Trophoblast cell (in vitro differentiated cells and primary cell): ENCODE data around the gene NUAK1.
A peak's percentile ranks its signal among the peaks of the same experiment; 100 is the strongest.
"Not testable (repeated sequence)": the region's sequence is repeated elsewhere in the genome, so short reads cannot be mapped to it uniquely, and the experiment has no call there.

Experiments used
- DNase-seq, 2 donors: peaks; one replicate each; pipeline ENCODE4 v3.0.0-alpha.2; 2016
- H2AFZ ChIP-seq: 2 replicates; pipeline ENCODE4 v1.6.1; 2013; ENCODE audit warnings: low read length, moderate library complexity, mild to moderate bottlenecking; ENCODE audit not compliant: insufficient read depth, poor library complexity
- H2AK5ac ChIP-seq: 2 replicates; pipeline ENCODE4 v1.6.1; 2013; ENCODE audit warnings: mild to moderate bottlenecking, low read length
- H2BK120ac ChIP-seq: 2 replicates; pipeline ENCODE4 v1.6.1; 2013; ENCODE audit warnings: low read length, mild to moderate bottlenecking, moderate library complexity; ENCODE audit not compliant: insufficient read depth, poor library complexity
- H2BK12ac ChIP-seq: 2 replicates; pipeline ENCODE4 v1.6.1; 2013; ENCODE audit warnings: mild to moderate bottlenecking, low read length, moderate library complexity
- H2BK5ac ChIP-seq: 2 replicates; pipeline ENCODE4 v1.6.1; 2013; ENCODE audit warnings: low read length, low read depth, moderate library complexity, mild to moderate bottlenecking; ENCODE audit not compliant: poor library complexity
- H3K14ac ChIP-seq: 2 replicates; pipeline ENCODE4 v1.6.1; 2013; ENCODE audit warnings: mild to moderate bottlenecking, low read length
- H3K18ac ChIP-seq: 2 replicates; pipeline ENCODE4 v1.6.1; 2013; ENCODE audit warnings: mild to moderate bottlenecking, low read length
- H3K23ac ChIP-seq: 2 replicates; pipeline ENCODE4 v1.6.1; 2013; ENCODE audit warnings: low read length
- H3K27ac ChIP-seq: 2 replicates; pipeline ENCODE4 v1.5.1; 2013; ENCODE audit warnings: low read depth, mild to moderate bottlenecking, inconsistent platforms, low read length, moderate library complexity
- H3K27me3 ChIP-seq: 2 replicates; pipeline ENCODE4 v1.6.1; 2013; ENCODE audit warnings: inconsistent platforms, mild to moderate bottlenecking, low read length, moderate library complexity; ENCODE audit not compliant: insufficient read depth
- H3K36me3 ChIP-seq, 2 experiments: 1 replicate in 1 of 2; 2 replicates in 1 of 2; pipeline ENCODE4 v1.6.1; 2013; ENCODE audit warnings: low read length in 2 of 2, mild to moderate bottlenecking in 2 of 2, moderate library complexity in 1 of 2; ENCODE audit not compliant: insufficient read depth in 2 of 2, control insufficient read depth in 1 of 2
- H3K4ac ChIP-seq: 2 replicates; pipeline ENCODE4 v1.6.1; 2013; ENCODE audit warnings: low read depth, mild to moderate bottlenecking, low read length, moderate library complexity
- H3K4me1 ChIP-seq, 2 experiments: 1 replicate in 1 of 2; 2 replicates in 1 of 2; pipeline ENCODE4 v1.6.1; 2013; ENCODE audit warnings: low read length in 2 of 2, mild to moderate bottlenecking in 2 of 2, moderate library complexity in 1 of 2; ENCODE audit not compliant: insufficient read depth in 2 of 2, control insufficient read depth in 1 of 2
- H3K4me2 ChIP-seq: 2 replicates; pipeline ENCODE4 v1.6.1; 2013; ENCODE audit warnings: inconsistent platforms, mild to moderate bottlenecking, low read length, moderate library complexity
- H3K4me3 ChIP-seq: 2 replicates; pipeline ENCODE4 v1.5.1; 2013; ENCODE audit warnings: mild to moderate bottlenecking, low read depth, low read length, inconsistent platforms
- H3K79me1 ChIP-seq: one replicate; pipeline ENCODE4 v1.6.1; 2013; ENCODE audit warnings: low read length
- H3K79me2 ChIP-seq: 2 replicates; pipeline ENCODE4 v1.6.1; 2013; ENCODE audit warnings: low read length, mild to moderate bottlenecking; ENCODE audit not compliant: control insufficient read depth, insufficient read depth, poor library complexity
- H3K9ac ChIP-seq: 2 replicates; pipeline ENCODE4 v1.6.1; 2013; ENCODE audit warnings: mild to moderate bottlenecking, low read length
- H3K9me3 ChIP-seq: 2 replicates; pipeline ENCODE4 v1.6.1; 2013; ENCODE audit warnings: low read depth, mild to moderate bottlenecking, control low read depth, inconsistent platforms, low read length; ENCODE audit not compliant: insufficient read depth
- H4K12ac ChIP-seq: 2 replicates; pipeline ENCODE4 v1.6.1; 2013; ENCODE audit warnings: low read depth, mild to moderate bottlenecking, low read length, moderate library complexity
- H4K8ac ChIP-seq: 2 replicates; pipeline ENCODE4 v1.6.1; 2013; ENCODE audit warnings: low read depth, mild to moderate bottlenecking, low read length, moderate library complexity
- H4K91ac ChIP-seq: one replicate; pipeline ENCODE4 v1.6.1; 2013; ENCODE audit warnings: low read depth, mild to moderate bottlenecking, low read length, moderate library complexity
- WGBS: extraction: QIAGEN DNeasy Blood & Tissue Kit; methylation state at CpG from one replicate; pipeline ENCODE4 v1.1.7; 2013; ENCODE audit warnings: missing lambda C conversion rate; ENCODE audit not compliant: insufficient read length, insufficient coverage; ENCODE audit errors: extremely low coverage; 5-methylcytosine and 5-hydroxymethylcytosine counted together

Gene NUAK1

DNA sequence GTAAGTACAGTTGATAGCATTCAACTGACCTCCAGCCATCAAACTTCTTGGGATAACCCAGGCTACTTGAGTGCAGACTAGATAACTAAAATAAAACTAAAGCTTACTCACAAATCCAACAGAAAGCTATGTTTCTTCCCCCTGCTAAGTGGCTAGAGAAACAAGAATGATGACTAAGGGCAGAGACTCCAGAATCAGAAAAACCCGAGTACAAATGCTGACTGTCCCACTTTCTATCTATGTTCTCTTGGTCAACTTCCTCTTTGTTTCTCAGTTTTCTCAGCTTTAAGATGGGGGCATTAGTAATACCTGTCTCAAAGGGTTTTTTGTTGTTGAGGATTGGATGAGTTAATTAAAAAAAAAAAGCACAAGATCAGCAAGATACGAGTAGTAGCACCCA, 6.1 kb upstream of the NUAK1 start:
- no peak overlapping the region for H3K27ac ChIP-seq
- H3K23ac ChIP-seq: no peak overlapping the region
- no peaks in the 10 kb centered on the region for H3K9me3 ChIP-seq
- H3K79me1 ChIP-seq: peaks cover 9% of the 10 kb centered on the region
- H4K12ac ChIP-seq: no peak overlapping the region
- peaks cover 6% of the 10 kb centered on the region for H3K79me2 ChIP-seq
- no peaks in the 10 kb centered on the region for H3K27me3 ChIP-seq
- H3K36me3 ChIP-seq: no peaks in the 10 kb centered on the region
- H2BK120ac ChIP-seq: no peak overlapping the region
- no peak overlapping the region for H3K4me2 ChIP-seq
- H4K91ac ChIP-seq: no peak overlapping the region
- no peak overlapping the region for H3K4ac ChIP-seq
- DNase-seq: no peak
- H2BK5ac ChIP-seq: no peak overlapping the region
- WGBS: no CpG with 5 or more reads among the region's 2 CpGs
- H3K18ac ChIP-seq: no peak overlapping the region
- H2AFZ ChIP-seq: no peak overlapping the region
- H2AK5ac ChIP-seq: no peak overlapping the region
- H3K4me1 ChIP-seq: peaks cover 2 to 14% of the 10 kb centered on the region in 2 experiments
- no peak overlapping the region for H3K9ac ChIP-seq
- H3K4me3 ChIP-seq: no peak overlapping the region
- H4K8ac ChIP-seq: no peak overlapping the region
- H2BK12ac ChIP-seq: no peak overlapping the region
- no peak overlapping the region for H3K14ac ChIP-seq

DNA sequence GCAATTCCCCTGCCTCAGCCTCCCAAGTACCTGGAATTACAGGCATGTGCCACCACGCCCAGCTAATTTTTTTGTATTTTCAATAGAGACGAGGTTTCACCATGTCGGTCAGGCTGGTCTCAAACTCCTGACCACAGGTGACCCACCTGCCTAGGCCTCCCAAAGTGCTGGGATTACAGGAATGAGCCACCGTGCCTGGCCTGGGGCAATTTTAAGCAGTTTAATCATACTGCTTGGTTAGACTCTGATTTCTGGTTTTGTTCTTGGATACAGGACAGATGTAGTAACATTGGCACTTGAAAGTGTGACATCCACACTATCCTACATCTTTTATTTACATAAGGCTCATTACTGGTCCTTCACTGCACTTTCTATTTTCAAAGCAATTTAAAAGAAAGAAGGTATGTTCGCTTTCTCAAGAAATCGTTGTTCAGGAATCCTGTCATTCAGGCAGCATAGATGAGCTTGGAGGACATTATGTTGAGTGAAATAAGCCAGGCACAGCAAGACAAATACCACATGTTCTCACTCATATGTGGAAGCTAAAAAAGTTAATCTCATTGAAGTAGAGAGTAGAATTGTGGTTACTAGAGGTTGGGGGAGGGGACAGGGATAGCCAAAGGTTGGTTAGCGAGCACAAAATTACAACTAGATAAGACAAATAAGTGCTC, 4.0 kb upstream of the NUAK1 start:
- no peak overlapping the region for H4K91ac ChIP-seq
- peaks cover 2 to 14% of the 10 kb centered on the region in 2 experiments for H3K4me1 ChIP-seq
- no peaks in the 10 kb centered on the region for H3K27me3 ChIP-seq
- no peak overlapping the region for H2AFZ ChIP-seq
- no peak overlapping the region for H4K12ac ChIP-seq
- no peak overlapping the region for H3K14ac ChIP-seq
- H3K36me3 ChIP-seq: no peaks in the 10 kb centered on the region
- peak overlapping the region; percentile 31 for H3K4me2 ChIP-seq
- no peak overlapping the region for H3K4ac ChIP-seq
- DNase-seq: peak; percentile 64 to 81
- H3K9me3 ChIP-seq: no peaks in the 10 kb centered on the region
- no peak overlapping the region for H2AK5ac ChIP-seq
- no peak overlapping the region for H3K18ac ChIP-seq
- peaks cover 27% of the 10 kb centered on the region for H3K79me1 ChIP-seq
- WGBS: no CpG with 5 or more reads among the region's 7 CpGs
- H2BK12ac ChIP-seq: no peak overlapping the region
- H3K23ac ChIP-seq: no peak overlapping the region
- H3K9ac ChIP-seq: no peak overlapping the region
- peak overlapping the region; percentile 57 for H3K27ac ChIP-seq
- peaks cover 25% of the 10 kb centered on the region for H3K79me2 ChIP-seq
- no peak overlapping the region for H4K8ac ChIP-seq
- H3K4me3 ChIP-seq: no peak overlapping the region
- no peak overlapping the region for H2BK5ac ChIP-seq
- no peak overlapping the region for H2BK120ac ChIP-seq

GRCh38 chr12:106141920-106142319, 3.2 kb upstream of the NUAK1 start:
- not testable (repeated sequence) for H3K18ac ChIP-seq, H3K27me3 ChIP-seq, H3K14ac ChIP-seq, H3K4me2 ChIP-seq, H3K4me3 ChIP-seq, H3K4ac ChIP-seq, H2BK5ac ChIP-seq, H3K23ac ChIP-seq, H4K91ac ChIP-seq, H3K36me3 ChIP-seq, H2BK120ac ChIP-seq, H2AK5ac ChIP-seq, H2BK12ac ChIP-seq, H4K12ac ChIP-seq, H4K8ac ChIP-seq, DNase-seq, H3K9ac ChIP-seq, H3K9me3 ChIP-seq, H2AFZ ChIP-seq
- Histone ChIP-seq H3K79me1 (peaks cover 32% of the 10 kb centered on the region), H3K27ac (peak overlapping the region; percentile 57), H3K4me1 (peaks cover 2 to 14% of the 10 kb centered on the region in 2 experiments), H3K79me2 (peaks cover 31% of the 10 kb centered on the region)
- WGBS: no CpG with 5 or more reads among the region's 8 CpGs

DNA sequence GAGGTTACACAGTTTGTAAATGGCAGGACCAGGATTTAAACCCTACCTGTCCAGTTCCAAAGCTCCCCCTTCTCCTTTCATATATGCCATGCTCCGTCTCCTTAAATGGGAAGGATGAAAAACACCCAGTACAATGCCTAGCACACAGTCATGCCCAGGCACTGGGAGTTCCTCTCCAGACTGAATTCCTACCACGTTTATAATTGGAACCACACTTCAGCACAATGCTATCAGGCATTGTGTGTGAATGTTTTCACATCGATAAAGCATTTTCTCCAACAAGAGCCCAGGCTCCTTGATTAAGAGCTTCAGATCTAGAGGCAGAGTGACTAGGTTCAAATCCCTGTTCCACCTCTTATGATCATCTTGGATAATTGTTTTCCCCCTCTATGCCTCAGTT, 2.7 kb upstream of the NUAK1 start:
- no peak overlapping the region for H3K18ac ChIP-seq
- no peak overlapping the region for H4K91ac ChIP-seq
- H3K9me3 ChIP-seq: no peaks in the 10 kb centered on the region
- peaks cover 2 to 14% of the 10 kb centered on the region in 2 experiments for H3K4me1 ChIP-seq
- no peak overlapping the region for H3K23ac ChIP-seq
- no peak overlapping the region for H3K14ac ChIP-seq
- no peak overlapping the region for H3K4me3 ChIP-seq
- H2BK120ac ChIP-seq: no peak overlapping the region
- DNase-seq: no peak
- H2BK12ac ChIP-seq: no peak overlapping the region
- peak overlapping the region; percentile 72 for H3K4me2 ChIP-seq
- no peaks in the 10 kb centered on the region for H3K36me3 ChIP-seq
- H3K4ac ChIP-seq: no peak overlapping the region
- whole genome bisulfite sequencing: no CpG with 5 or more reads among the region's 3 CpGs
- H2AK5ac ChIP-seq: no peak overlapping the region
- no peaks in the 10 kb centered on the region for H3K27me3 ChIP-seq
- peaks cover 35% of the 10 kb centered on the region for H3K79me1 ChIP-seq
- H2BK5ac ChIP-seq: no peak overlapping the region
- peaks cover 34% of the 10 kb centered on the region for H3K79me2 ChIP-seq
- H4K8ac ChIP-seq: no peak overlapping the region
- H3K9ac ChIP-seq: no peak overlapping the region
- no peak overlapping the region for H4K12ac ChIP-seq
- no peak overlapping the region for H2AFZ ChIP-seq
- peak overlapping the region; percentile 28 for H3K27ac ChIP-seq
